Stimulated activated CD4-positive, alpha-beta T cell treated with anti-CD3 and anti-CD28 coated beads, Interleukin-1b, Interleukin-23, amount 100 ng/mL, for 4 hours (primary cell): ENCODE measurements around the gene FZR1.
"Not testable (repeated sequence)": the region's sequence is repeated elsewhere in the genome, so short reads cannot be mapped to it uniquely, and the experiment has no call there.

Experiments used
- DNase-seq, 2 donors: peaks; one replicate each; pipeline ENCODE4 v3.0.0-alpha.2; 2020; ENCODE audit warnings: low read depth in 2 of 2

The FZR1 gene

GRCh38 chr19:3573858-3574637 lies 67.9 kb downstream of the FZR1 start:
- peak; percentile 56 to 72 for DNase-seq

- DNase-seq: no peak
Measured at GRCh38 chr19:3575260-3575741, 69.2 kb downstream of the FZR1 start.

- DNase-seq: no peak
Measured at GRCh38 chr19:3575949-3576673, 70.0 kb downstream of the FZR1 start.

GRCh38 chr19:3576696-3577443 lies 70.8 kb downstream of the FZR1 start:
- DNase-seq: no peak

GRCh38 chr19:3577723-3578344 lies 71.7 kb downstream of the FZR1 start:
- DNase-seq: no peak

GRCh38 chr19:3578390-3578789 lies 72.3 kb downstream of the FZR1 start:
- no peak for DNase-seq

GRCh38 chr19:3580156-3580934 lies 74.2 kb downstream of the FZR1 start:
- DNase-seq: no peak

- DNase-seq: not testable (repeated sequence)
Measured at GRCh38 chr19:3581792-3582191, 75.7 kb downstream of the FZR1 start.

- not testable (repeated sequence) for DNase-seq
Measured at GRCh38 chr19:3584036-3584802, 78.1 kb downstream of the FZR1 start.

- DNase-seq: no peak
Measured at GRCh38 chr19:3585301-3586126, 79.4 kb downstream of the FZR1 start, which contains the start of gene GIPC3. Gene GIPC3, plus strand, starts transcription at chr19:3585478. Its CDS starts 120 bp downstream, at chr19:3585598.

- peak; percentile 33 to 41 for DNase-seq
Measured at GRCh38 chr19:3586127-3586626, 80.1 kb downstream of the FZR1 start.

- no peak for DNase-seq
Measured at GRCh38 chr19:3586707-3587346, 80.7 kb downstream of the FZR1 start.
